ENCODE measurements around the gene CRKL. TPM values are rescaled to one million over a fixed set of nuclear protein-coding genes. Genes with fewer than 3 reads are reported as not detected.
"Not testable (repeated sequence)": the region's sequence is repeated elsewhere in the genome, so short reads cannot be mapped to it uniquely, and the experiment has no call there.

Gene CRKL
- total RNA-seq, 1 donor: 38.4 TPM

GRCh38 chr22:20890975-20891374 is 26.2 kb upstream of the CRKL start:
- Histone ChIP-seq H2AFZ (ENCODE audit: low read length) (no peak overlapping the region), H3K4me3 (ENCODE audit: insufficient read depth, low read length) (no peak overlapping the region), H3K4me2 (ENCODE audit: insufficient read depth, low read length) (no peak overlapping the region), H3K36me3 (ENCODE audit: insufficient read depth, low read length) (peaks cover 24% of the 10 kb centered on the region), H3K4me1 (ENCODE audit: insufficient read depth, low read length) (no peaks in the 10 kb centered on the region), H4K20me1 (ENCODE audit: insufficient read depth, low read length) (no peaks in the 10 kb centered on the region), H3K9me3 (ENCODE audit: low read depth, low read length) (no peaks in the 10 kb centered on the region), H3K27ac (ENCODE audit: low read depth, low read length) (no peak overlapping the region), H3K79me2 (ENCODE audit: insufficient read depth, low read length) (no peaks in the 10 kb centered on the region), H3K27me3 (ENCODE audit: insufficient read depth, low read length) (no peaks in the 10 kb centered on the region)
- TF ChIP-seq CTCF (IDR thresholded peaks at IDR 0.05; ENCODE audit: extremely low read depth, low read depth, low read length): no peak
- no peak for DNase-seq (ENCODE audit: insufficient read length, low spot score, missing footprints)

DNA sequence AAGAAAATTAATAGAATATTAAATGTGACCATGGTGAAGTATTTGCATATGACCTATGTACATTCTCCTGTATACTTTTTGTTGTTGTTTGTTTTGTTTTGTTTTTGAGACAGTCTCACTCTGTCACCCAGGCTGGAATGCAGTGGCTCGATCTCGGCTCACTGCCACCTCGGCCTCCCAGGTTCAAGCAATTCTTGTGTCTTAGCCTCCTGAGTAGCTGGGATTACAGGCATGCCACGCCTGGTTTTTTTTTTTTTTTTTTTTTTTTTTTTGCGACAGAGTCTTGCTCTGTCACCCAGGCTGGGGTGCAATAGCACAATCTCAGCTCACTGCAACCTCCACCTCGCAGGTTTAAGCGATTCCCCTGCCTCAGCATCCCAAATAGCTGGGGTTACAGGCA is 19.5 kb upstream of the CRKL start:
- H3K4me2 ChIP-seq (ENCODE audit: insufficient read depth, low read length); H3K4me1 ChIP-seq (ENCODE audit: insufficient read depth, low read length); DNase-seq (ENCODE audit: insufficient read length, low spot score, missing footprints); H3K9me3 ChIP-seq (ENCODE audit: low read depth, low read length); H2AFZ ChIP-seq (ENCODE audit: low read length); H3K27me3 ChIP-seq (ENCODE audit: insufficient read depth, low read length); H3K27ac ChIP-seq (ENCODE audit: low read depth, low read length); H3K79me2 ChIP-seq (ENCODE audit: insufficient read depth, low read length); H4K20me1 ChIP-seq (ENCODE audit: insufficient read depth, low read length); H3K4me3 ChIP-seq (ENCODE audit: insufficient read depth, low read length); H3K36me3 ChIP-seq (ENCODE audit: insufficient read depth, low read length): not testable (repeated sequence)

- no peaks in the 10 kb centered on the region for H4K20me1 ChIP-seq (ENCODE audit: insufficient read depth, low read length)
These were observed 17.3 kb upstream of the CRKL start for GRCh38 chr22:20899827-20900423.

DNA sequence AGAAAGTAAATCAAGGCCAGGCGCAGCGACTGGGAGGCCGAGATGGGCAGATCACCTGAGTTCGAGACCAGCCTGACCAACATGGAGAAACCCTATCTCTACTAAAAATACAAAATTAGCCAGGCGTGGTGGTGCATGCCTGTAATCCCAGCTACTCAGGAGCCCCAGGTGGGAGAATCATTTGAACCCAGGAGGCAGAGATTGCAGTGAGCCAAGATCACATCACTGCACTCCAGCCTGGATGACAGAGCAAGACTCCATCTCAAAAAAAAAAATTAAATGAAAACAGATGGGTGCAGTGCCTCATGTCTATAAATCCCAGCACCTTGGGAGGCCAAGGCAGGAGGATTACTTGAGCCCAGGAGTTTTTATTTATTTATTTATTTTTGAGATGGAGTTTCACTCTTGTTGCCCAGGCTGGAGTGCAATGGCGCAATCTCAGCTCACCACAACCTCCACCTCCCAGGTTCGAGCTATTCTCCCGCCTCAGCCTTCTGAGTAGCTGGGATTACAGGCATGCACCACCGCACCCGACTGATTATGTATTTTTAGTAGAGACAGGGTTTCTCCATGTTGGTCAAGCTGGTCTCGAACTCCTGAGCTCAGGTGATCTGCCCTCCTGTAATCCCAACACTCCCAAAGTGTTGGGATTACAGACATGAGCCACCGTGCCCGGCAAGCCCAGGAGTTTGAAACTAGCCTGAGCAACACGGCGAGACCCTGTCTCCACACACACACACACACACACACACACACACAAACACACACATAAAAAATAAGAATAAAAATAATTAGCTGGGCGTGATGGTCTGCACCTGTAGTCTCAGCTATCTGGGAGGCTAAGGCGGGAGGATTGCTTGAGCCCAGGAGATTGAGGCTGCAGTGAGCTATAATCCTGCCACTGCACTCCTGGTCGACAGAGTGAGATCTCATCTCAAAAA is 15.8 kb upstream of the CRKL start:
- peaks cover 23% of the 10 kb centered on the region for H3K4me1 ChIP-seq (ENCODE audit: insufficient read depth, low read length)
- not testable (repeated sequence) for H3K36me3 ChIP-seq (ENCODE audit: insufficient read depth, low read length); H3K27ac ChIP-seq (ENCODE audit: low read depth, low read length); H2AFZ ChIP-seq (ENCODE audit: low read length); H4K20me1 ChIP-seq (ENCODE audit: insufficient read depth, low read length); H3K79me2 ChIP-seq (ENCODE audit: insufficient read depth, low read length); H3K4me3 ChIP-seq (ENCODE audit: insufficient read depth, low read length); H3K4me2 ChIP-seq (ENCODE audit: insufficient read depth, low read length); H3K9me3 ChIP-seq (ENCODE audit: low read depth, low read length); H3K27me3 ChIP-seq (ENCODE audit: insufficient read depth, low read length); DNase-seq (ENCODE audit: insufficient read length, low spot score, missing footprints)

More at GRCh38 chr22:20899827-20900423, 17.3 kb upstream of the CRKL start:
- Histone ChIP-seq H2AFZ (ENCODE audit: low read length) (no peak overlapping the region), H3K79me2 (ENCODE audit: insufficient read depth, low read length) (no peaks in the 10 kb centered on the region), H3K4me2 (ENCODE audit: insufficient read depth, low read length) (no peak overlapping the region), H3K27ac (ENCODE audit: low read depth, low read length) (no peak overlapping the region), H3K27me3 (ENCODE audit: insufficient read depth, low read length) (no peaks in the 10 kb centered on the region), H3K4me1 (ENCODE audit: insufficient read depth, low read length) (peaks cover 9% of the 10 kb centered on the region), H3K36me3 (ENCODE audit: insufficient read depth, low read length) (no peaks in the 10 kb centered on the region), H3K4me3 (ENCODE audit: insufficient read depth, low read length) (no peak overlapping the region), H3K9me3 (ENCODE audit: low read depth, low read length) (no peaks in the 10 kb centered on the region)
- no peak for TF ChIP-seq CTCF (IDR thresholded peaks at IDR 0.05; ENCODE audit: extremely low read depth, low read depth, low read length)
- no peak for DNase-seq (ENCODE audit: insufficient read length, low spot score, missing footprints)

DNA sequence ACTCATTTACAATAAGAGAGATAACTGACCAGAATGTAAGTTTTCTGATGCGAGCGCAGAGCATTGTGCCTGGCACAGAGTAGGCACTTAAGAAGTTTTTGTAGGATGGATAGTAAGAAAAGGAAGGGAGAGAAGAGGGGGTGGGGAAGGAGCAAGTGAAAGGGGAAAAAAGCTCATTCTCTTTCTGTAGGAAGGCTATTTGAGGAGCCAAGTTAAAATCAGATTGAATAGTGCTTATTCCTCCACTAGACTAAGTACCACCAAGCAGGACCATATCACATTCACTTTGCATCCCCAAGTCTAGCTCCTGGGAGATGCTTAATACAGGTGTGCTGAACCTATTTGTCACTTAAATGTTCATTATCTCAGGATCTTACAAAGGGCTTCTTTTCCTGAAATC is 14.1 kb upstream of the CRKL start:
- Histone ChIP-seq H3K36me3 (ENCODE audit: insufficient read depth, low read length) (no peaks in the 10 kb centered on the region), H3K4me3 (ENCODE audit: insufficient read depth, low read length) (no peak overlapping the region), H3K27ac (ENCODE audit: low read depth, low read length) (no peak overlapping the region), H3K4me1 (ENCODE audit: insufficient read depth, low read length) (peaks cover 23% of the 10 kb centered on the region), H3K9me3 (ENCODE audit: low read depth, low read length) (no peaks in the 10 kb centered on the region), H3K4me2 (ENCODE audit: insufficient read depth, low read length) (no peak overlapping the region), H3K27me3 (ENCODE audit: insufficient read depth, low read length) (no peaks in the 10 kb centered on the region), H2AFZ (ENCODE audit: low read length) (no peak overlapping the region), H4K20me1 (ENCODE audit: insufficient read depth, low read length) (no peaks in the 10 kb centered on the region), H3K79me2 (ENCODE audit: insufficient read depth, low read length) (no peaks in the 10 kb centered on the region)
- TF ChIP-seq CTCF (IDR thresholded peaks at IDR 0.05; ENCODE audit: extremely low read depth, low read depth, low read length): no peak
- no peak for DNase-seq (ENCODE audit: insufficient read length, low spot score, missing footprints)
